ENCODE data around the gene CXCL8. TPM values are rescaled to one million over a fixed set of nuclear protein-coding genes. Genes with fewer than 3 reads are reported as not detected.

The CXCL8 gene
- polyA plus RNA-seq, 1 donor from 2014 or later = not detected

DNA sequence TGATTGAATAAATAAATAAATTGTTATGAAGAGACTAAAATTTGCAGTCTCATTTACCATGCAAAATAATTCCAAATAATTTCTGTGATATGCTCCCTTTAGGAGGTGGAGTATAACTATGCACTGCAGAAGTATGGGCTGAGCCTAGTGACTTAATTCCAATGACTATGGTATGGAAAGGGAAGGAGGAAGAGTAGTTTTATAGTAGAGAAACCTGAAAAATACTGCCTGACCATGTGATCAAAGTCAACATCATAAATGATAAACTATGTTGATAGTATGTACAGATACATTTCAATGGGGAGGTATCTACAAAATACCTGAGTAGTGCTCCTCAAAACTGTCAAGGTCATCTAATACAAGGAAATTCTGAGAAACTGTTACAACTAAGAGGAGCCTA, 14.6 kb downstream of the CXCL8 start:
- no peaks in the 10 kb centered on the region for H3K9me3 ChIP-seq (ENCODE audit: low read length)
- no peaks in the 10 kb centered on the region for H3K79me2 ChIP-seq (replicated peaks; ENCODE audit: insufficient read depth, low read length)
- no peak overlapping the region for H3K27ac ChIP-seq (ENCODE audit: low read length)
- H3K36me3 ChIP-seq (ENCODE audit: insufficient read depth, low read length) = no peaks in the 10 kb centered on the region
- no peak overlapping the region for H3K4me3 ChIP-seq (ENCODE audit: low read length)
- no peak overlapping the region for H3K9ac ChIP-seq (ENCODE audit: low read length)
- no peaks in the 10 kb centered on the region for H3F3A ChIP-seq (ENCODE audit: insufficient read depth, low read length, poor library complexity, severe bottlenecking)
- H3K27me3 ChIP-seq (ENCODE audit: insufficient read depth, low read depth, low read length) = no peaks in the 10 kb centered on the region
- TF ChIP-seq EP300 (conservative IDR thresholded peaks at IDR 0.05; ENCODE audit: poor library complexity, severe bottlenecking) (no peak), TAF1 (IDR thresholded peaks at IDR 0.05; ENCODE audit: low read depth) (no peak), POLR2AphosphoS5 (IDR thresholded peaks at IDR 0.05) (no peak), RAD21 (conservative IDR thresholded peaks at IDR 0.05) (no peak), EZH2 (IDR thresholded peaks at IDR 0.05; ENCODE audit: borderline replicate concordance, insufficient read depth, low read length, poor library complexity, severe bottlenecking) (no peak), MXI1 (conservative IDR thresholded peaks at IDR 0.05; ENCODE audit: poor library complexity, severe bottlenecking) (no peak), SMC3 (conservative IDR thresholded peaks at IDR 0.05; ENCODE audit: poor library complexity) (no peak)
- TF ChIP-seq, protein P1, sequence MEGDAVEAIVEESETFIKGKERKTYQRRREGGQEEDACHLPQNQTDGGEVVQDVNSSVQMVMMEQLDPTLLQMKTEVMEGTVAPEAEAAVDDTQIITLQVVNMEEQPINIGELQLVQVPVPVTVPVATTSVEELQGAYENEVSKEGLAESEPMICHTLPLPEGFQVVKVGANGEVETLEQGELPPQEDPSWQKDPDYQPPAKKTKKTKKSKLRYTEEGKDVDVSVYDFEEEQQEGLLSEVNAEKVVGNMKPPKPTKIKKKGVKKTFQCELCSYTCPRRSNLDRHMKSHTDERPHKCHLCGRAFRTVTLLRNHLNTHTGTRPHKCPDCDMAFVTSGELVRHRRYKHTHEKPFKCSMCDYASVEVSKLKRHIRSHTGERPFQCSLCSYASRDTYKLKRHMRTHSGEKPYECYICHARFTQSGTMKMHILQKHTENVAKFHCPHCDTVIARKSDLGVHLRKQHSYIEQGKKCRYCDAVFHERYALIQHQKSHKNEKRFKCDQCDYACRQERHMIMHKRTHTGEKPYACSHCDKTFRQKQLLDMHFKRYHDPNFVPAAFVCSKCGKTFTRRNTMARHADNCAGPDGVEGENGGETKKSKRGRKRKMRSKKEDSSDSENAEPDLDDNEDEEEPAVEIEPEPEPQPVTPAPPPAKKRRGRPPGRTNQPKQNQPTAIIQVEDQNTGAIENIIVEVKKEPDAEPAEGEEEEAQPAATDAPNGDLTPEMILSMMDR (IDR thresholded peaks at IDR 0.05; ENCODE audit: poor library complexity, severe bottlenecking) = no peak
- TF ChIP-seq, protein P2, sequence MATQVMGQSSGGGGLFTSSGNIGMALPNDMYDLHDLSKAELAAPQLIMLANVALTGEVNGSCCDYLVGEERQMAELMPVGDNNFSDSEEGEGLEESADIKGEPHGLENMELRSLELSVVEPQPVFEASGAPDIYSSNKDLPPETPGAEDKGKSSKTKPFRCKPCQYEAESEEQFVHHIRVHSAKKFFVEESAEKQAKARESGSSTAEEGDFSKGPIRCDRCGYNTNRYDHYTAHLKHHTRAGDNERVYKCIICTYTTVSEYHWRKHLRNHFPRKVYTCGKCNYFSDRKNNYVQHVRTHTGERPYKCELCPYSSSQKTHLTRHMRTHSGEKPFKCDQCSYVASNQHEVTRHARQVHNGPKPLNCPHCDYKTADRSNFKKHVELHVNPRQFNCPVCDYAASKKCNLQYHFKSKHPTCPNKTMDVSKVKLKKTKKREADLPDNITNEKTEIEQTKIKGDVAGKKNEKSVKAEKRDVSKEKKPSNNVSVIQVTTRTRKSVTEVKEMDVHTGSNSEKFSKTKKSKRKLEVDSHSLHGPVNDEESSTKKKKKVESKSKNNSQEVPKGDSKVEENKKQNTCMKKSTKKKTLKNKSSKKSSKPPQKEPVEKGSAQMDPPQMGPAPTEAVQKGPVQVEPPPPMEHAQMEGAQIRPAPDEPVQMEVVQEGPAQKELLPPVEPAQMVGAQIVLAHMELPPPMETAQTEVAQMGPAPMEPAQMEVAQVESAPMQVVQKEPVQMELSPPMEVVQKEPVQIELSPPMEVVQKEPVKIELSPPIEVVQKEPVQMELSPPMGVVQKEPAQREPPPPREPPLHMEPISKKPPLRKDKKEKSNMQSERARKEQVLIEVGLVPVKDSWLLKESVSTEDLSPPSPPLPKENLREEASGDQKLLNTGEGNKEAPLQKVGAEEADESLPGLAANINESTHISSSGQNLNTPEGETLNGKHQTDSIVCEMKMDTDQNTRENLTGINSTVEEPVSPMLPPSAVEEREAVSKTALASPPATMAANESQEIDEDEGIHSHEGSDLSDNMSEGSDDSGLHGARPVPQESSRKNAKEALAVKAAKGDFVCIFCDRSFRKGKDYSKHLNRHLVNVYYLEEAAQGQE (IDR thresholded peaks at IDR 0.05; ENCODE audit: borderline replicate concordance) = no peak
- H2AFZ ChIP-seq (ENCODE audit: low read depth, low read length) = no peak overlapping the region
- no peak overlapping the region for H3K4me2 ChIP-seq (ENCODE audit: low read length)
- H4K20me1 ChIP-seq (ENCODE audit: insufficient read depth) = no peaks in the 10 kb centered on the region
- no peaks in the 10 kb centered on the region for H3K9me2 ChIP-seq (ENCODE audit: insufficient read depth, low read length)

DNA sequence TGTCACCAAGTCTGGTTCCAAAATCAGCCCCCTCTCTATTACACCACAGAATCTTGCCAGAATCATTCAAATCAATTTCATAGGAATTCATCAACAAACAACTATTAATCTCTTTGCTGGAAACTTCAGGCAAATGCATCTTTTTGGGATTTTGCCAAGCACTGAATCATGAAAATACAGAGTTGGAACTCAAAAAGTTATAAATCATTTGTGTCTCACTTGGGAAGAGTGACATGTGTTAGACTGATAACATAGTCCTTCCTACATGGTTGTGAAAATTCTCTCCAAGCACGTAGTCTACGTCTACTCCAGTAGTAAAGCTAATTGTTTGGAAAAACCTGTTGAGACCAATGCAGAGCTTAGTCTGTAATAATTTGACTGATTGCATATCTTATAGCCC, 19.0 kb downstream of the CXCL8 start:
- H3K4me3 ChIP-seq (ENCODE audit: low read length) = no peak overlapping the region
- H3K9ac ChIP-seq (ENCODE audit: low read length) = no peak overlapping the region
- H3F3A ChIP-seq (ENCODE audit: insufficient read depth, low read length, poor library complexity, severe bottlenecking) = no peaks in the 10 kb centered on the region
- H3K27me3 ChIP-seq (ENCODE audit: insufficient read depth, low read depth, low read length) = no peaks in the 10 kb centered on the region
- no peak overlapping the region for H3K4me2 ChIP-seq (ENCODE audit: low read length)
- H2AFZ ChIP-seq (ENCODE audit: low read depth, low read length) = no peak overlapping the region
- H3K27ac ChIP-seq (ENCODE audit: low read length) = no peak overlapping the region
- H4K20me1 ChIP-seq (ENCODE audit: insufficient read depth) = no peaks in the 10 kb centered on the region
- H3K79me2 ChIP-seq (replicated peaks; ENCODE audit: insufficient read depth, low read length) = no peaks in the 10 kb centered on the region
- no peaks in the 10 kb centered on the region for H3K36me3 ChIP-seq (ENCODE audit: insufficient read depth, low read length)
- H3K9me2 ChIP-seq (ENCODE audit: insufficient read depth, low read length) = no peaks in the 10 kb centered on the region
- H3K9me3 ChIP-seq (ENCODE audit: low read length) = no peaks in the 10 kb centered on the region
- TF ChIP-seq, protein P1 (IDR thresholded peaks at IDR 0.05; ENCODE audit: poor library complexity, severe bottlenecking) = no peak
- no peak for TF ChIP-seq TAF1 (IDR thresholded peaks at IDR 0.05; ENCODE audit: low read depth)
- no peak for TF ChIP-seq EZH2 (IDR thresholded peaks at IDR 0.05; ENCODE audit: borderline replicate concordance, insufficient read depth, low read length, poor library complexity, severe bottlenecking)
- TF ChIP-seq POLR2AphosphoS5 (IDR thresholded peaks at IDR 0.05) = no peak
- TF ChIP-seq, protein P2 (IDR thresholded peaks at IDR 0.05; ENCODE audit: borderline replicate concordance) = no peak
- no peak for TF ChIP-seq MXI1 (conservative IDR thresholded peaks at IDR 0.05; ENCODE audit: poor library complexity, severe bottlenecking)
- TF ChIP-seq RAD21 (conservative IDR thresholded peaks at IDR 0.05) = no peak
- TF ChIP-seq EP300 (conservative IDR thresholded peaks at IDR 0.05; ENCODE audit: poor library complexity, severe bottlenecking) = no peak
- no peak for TF ChIP-seq SMC3 (conservative IDR thresholded peaks at IDR 0.05; ENCODE audit: poor library complexity)

Data from neural cell (in vitro differentiated cells).